HPDE6-E6E7 (cell line): ENCODE data around the gene PPFIA1.
A peak's percentile ranks its signal among the peaks of the same experiment; 100 is the strongest.
"Not testable (repeated sequence)": the region's sequence is repeated elsewhere in the genome, so short reads cannot be mapped to it uniquely, and the experiment has no call there.

ENCODE experiments used
- DNase-seq: peaks from one replicate; pipeline ENCODE4 v3.0.0; 2011; ENCODE audit warnings: missing footprints; ENCODE audit errors: extremely low spot score

The PPFIA1 gene

GRCh38 chr11:70394211-70394950 is 123.9 kb downstream of the PPFIA1 start:
- DNase-seq: no peak

- DNase-seq: no peak
These were observed 127.0 kb downstream of the PPFIA1 start for GRCh38 chr11:70397336-70397982.

GRCh38 chr11:70397983-70398833 is 127.7 kb downstream of the PPFIA1 start, which contains the start of gene CTTN:
Gene CTTN (plus strand): TSS chr11:70398529. CDS start chr11:70407298, 8,769 bp downstream.
- DNase-seq: peak; percentile 72

- DNase-seq: peak; percentile 54
These were observed 128.6 kb downstream of the PPFIA1 start for GRCh38 chr11:70398834-70399680.

- DNase-seq: peak; percentile 93
These were observed 129.2 kb downstream of the PPFIA1 start for GRCh38 chr11:70399681-70400112.

- DNase-seq: no peak
These were observed 130.2 kb downstream of the PPFIA1 start for GRCh38 chr11:70400643-70401042.

GRCh38 chr11:70402016-70402415 is 131.5 kb downstream of the PPFIA1 start:
- no peak for DNase-seq

GRCh38 chr11:70402685-70403084 is 132.2 kb downstream of the PPFIA1 start:
- no peak for DNase-seq

GRCh38 chr11:70404244-70404643 is 133.8 kb downstream of the PPFIA1 start:
- DNase-seq: no peak

GRCh38 chr11:70405679-70406395 is 135.3 kb downstream of the PPFIA1 start:
- DNase-seq: no peak

GRCh38 chr11:70407121-70407520 is 136.6 kb downstream of the PPFIA1 start:
- DNase-seq: no peak

- DNase-seq: no peak
These were observed 137.3 kb downstream of the PPFIA1 start for GRCh38 chr11:70407814-70408213.

- not testable (repeated sequence) for DNase-seq
These were observed 137.8 kb downstream of the PPFIA1 start for GRCh38 chr11:70408326-70408725.

GRCh38 chr11:70409437-70409836 is 138.9 kb downstream of the PPFIA1 start:
- DNase-seq: no peak

- DNase-seq: no peak
These were observed 139.4 kb downstream of the PPFIA1 start for GRCh38 chr11:70409871-70410270.

- DNase-seq: no peak
These were observed 140.1 kb downstream of the PPFIA1 start for GRCh38 chr11:70410276-70411205.

GRCh38 chr11:70411713-70412452 is 141.4 kb downstream of the PPFIA1 start:
- DNase-seq: no peak

- DNase-seq: no peak
These were observed 142.7 kb downstream of the PPFIA1 start for GRCh38 chr11:70413151-70413550.
